Kidney (tissue), 14 donors: ENCODE results near the gene CPNE2. TPM values are rescaled to one million over a fixed set of nuclear protein-coding genes. Genes with fewer than 3 reads are reported as not detected.

Experiments used
- DNase-seq, 5 donors: peaks; one replicate each; pipeline ENCODE4 v3.0.0-alpha.2; 2013 to 2020
- FAIRE-seq: peaks from 2 replicates; lab custom pipeline; 2012; peaks lifted over from hg19 to GRCh38; lab: Jason Lieb, UNC
- H3K27ac ChIP-seq, 2 donors: one replicate each; pipeline ENCODE4 v1.7.0; 2013; ENCODE audit warnings: low read depth in 2 of 2, low read length in 2 of 2, inconsistent platforms in 1 of 2
- H3K27me3 ChIP-seq: one replicate; pipeline ENCODE4 v1.7.1; 2013; ENCODE audit warnings: low read length, inconsistent platforms; ENCODE audit not compliant: control insufficient read depth, insufficient read depth
- H3K36me3 ChIP-seq, 3 donors: one replicate each; pipeline versions ENCODE4 v1.7.0 to v1.7.1; 2013; ENCODE audit warnings: low read length in 3 of 3, control low read depth in 1 of 3, inconsistent platforms in 1 of 3; ENCODE audit not compliant: insufficient read depth in 3 of 3, control insufficient read depth in 2 of 3
- H3K4me1 ChIP-seq, 3 donors: one replicate each; pipeline versions ENCODE4 v1.7.0 to v1.7.1; 2013; ENCODE audit warnings: low read length in 3 of 3, inconsistent platforms in 1 of 3, low read depth in 1 of 3; ENCODE audit not compliant: control insufficient read depth in 2 of 3, insufficient read depth in 2 of 3
- H3K4me3 ChIP-seq, 3 donors: one replicate each; pipeline versions ENCODE4 v1.7.0 to v1.8.1; 2013; ENCODE audit warnings: low read length in 3 of 3, control low read depth in 1 of 3, inconsistent platforms in 1 of 3
- H3K9ac ChIP-seq, 3 donors: one replicate each; pipeline versions ENCODE4 v1.7.0 to v1.7.1; 2013; ENCODE audit warnings: low read length in 3 of 3, control low read depth in 1 of 3, inconsistent platforms in 1 of 3
- H3K9me3 ChIP-seq, 3 donors: one replicate each; pipeline versions ENCODE4 v1.7.0 to v1.7.1; 2013; ENCODE audit warnings: low read length in 3 of 3, control low read depth in 1 of 3, inconsistent platforms in 1 of 3; ENCODE audit not compliant: control insufficient read depth in 2 of 3, insufficient read depth in 1 of 3
- intact Hi-C: fragments of 100-400 bp; cut with DNase I; formaldehyde crosslinking; loops from one replicate; pipeline ENCODE4 v1.11.1; 2022
- polyA plus RNA-seq: library from polyadenylated mRNA; stranded (reverse); fragments of 350-450 nt; fragmentation: Illumina TruSeq; extraction: RNeasy Lipid Tissue Mini Kit (QIAGEN cat#74804); gene quantifications from one replicate; pipeline ENCODE4 v1.2.3, GENCODE V29; 2014; ENCODE audit warnings: low read depth, low replicate concordance; ENCODE audit not compliant: insufficient read depth
- total RNA-seq: library from RNA; stranded (reverse); fragmentation: NEBNext Ultra II Directional; extraction: Animal tissue kit (Norgen Biotek cat#: 25700); gene quantifications from one replicate; pipeline ENCODE4 v1.2.1, GENCODE V29; 2021
- TF ChIP-seq, protein P1 (sequence below): IDR thresholded peaks from 3 replicates; pipeline ENCODE4 v1.5.1; 2012; ENCODE audit warnings: mild to moderate bottlenecking, moderate library complexity, borderline replicate concordance; ENCODE audit not compliant: insufficient read depth; ENCODE audit errors: extremely low read depth
- donor health status: control.
- donor health status: control.
- donor health status: control.
- donor health status: control.
- donor health status: control.
- donor health status: DM: yes; HTN: yes; CAD: no.
- donor health status: Normal renal cell carcinoma (clear cell type).

CPNE2 gene
- total and polyA plus RNA-seq, 2 donors from 2014 or later: 24.1 to 33.1 TPM

DNA sequence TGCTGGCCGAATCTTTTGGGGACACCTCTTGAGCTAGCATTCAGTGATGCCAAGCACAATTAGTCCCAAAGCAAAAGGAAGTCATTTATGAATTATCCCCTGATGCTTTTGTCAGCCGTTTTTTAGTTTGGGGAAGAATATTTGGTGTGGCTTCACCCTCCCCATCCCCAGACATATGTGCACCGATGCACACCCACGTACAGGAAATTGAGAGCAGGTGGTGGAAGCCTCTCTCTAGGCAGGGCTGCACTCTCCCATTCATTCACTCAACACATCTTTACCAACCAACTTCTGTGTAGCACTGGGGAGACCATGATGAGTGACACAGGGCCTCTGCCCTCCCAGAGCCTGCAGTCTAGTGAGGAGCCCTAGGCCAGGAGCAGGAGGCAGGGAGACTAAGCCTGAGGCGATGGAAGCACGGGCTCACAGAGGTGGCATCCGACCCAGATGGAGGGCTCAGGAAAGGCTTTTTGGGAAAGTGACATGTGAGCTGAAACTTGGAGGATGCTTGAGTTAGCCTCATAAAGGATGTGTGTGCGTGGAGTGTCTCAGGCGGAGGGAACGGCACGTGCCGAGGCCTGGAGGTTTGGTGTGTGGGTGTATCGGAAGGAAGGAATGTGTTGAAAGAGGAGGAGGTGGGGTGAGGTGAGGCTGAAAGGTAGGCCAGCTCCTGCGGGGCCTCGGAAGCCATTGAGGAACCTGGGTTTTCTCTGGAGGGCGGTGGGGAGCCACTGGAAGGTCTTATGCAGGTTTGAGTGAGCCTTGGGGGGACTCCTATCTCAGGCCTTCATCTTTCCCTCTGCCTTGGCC is 49.6 kb downstream of the CPNE2 start:
- no peaks in the 10 kb centered on the region for H3K9me3 ChIP-seq
- no peak overlapping the region for H3K27ac ChIP-seq
- DNase-seq: peak in 1 of 5 donors; percentile 33
- no peaks in the 10 kb centered on the region for H3K36me3 ChIP-seq
- intact Hi-C loops: no loop called here
- FAIRE-seq: no peak
- peaks cover 0 to 36% (median 11%) of the 10 kb centered on the region in 3 donors for H3K4me1 ChIP-seq
- no peak overlapping the region for H3K4me3 ChIP-seq
- no peak overlapping the region for H3K9ac ChIP-seq
- H3K27me3 ChIP-seq: no peaks in the 10 kb centered on the region
- TF ChIP-seq, protein P1, sequence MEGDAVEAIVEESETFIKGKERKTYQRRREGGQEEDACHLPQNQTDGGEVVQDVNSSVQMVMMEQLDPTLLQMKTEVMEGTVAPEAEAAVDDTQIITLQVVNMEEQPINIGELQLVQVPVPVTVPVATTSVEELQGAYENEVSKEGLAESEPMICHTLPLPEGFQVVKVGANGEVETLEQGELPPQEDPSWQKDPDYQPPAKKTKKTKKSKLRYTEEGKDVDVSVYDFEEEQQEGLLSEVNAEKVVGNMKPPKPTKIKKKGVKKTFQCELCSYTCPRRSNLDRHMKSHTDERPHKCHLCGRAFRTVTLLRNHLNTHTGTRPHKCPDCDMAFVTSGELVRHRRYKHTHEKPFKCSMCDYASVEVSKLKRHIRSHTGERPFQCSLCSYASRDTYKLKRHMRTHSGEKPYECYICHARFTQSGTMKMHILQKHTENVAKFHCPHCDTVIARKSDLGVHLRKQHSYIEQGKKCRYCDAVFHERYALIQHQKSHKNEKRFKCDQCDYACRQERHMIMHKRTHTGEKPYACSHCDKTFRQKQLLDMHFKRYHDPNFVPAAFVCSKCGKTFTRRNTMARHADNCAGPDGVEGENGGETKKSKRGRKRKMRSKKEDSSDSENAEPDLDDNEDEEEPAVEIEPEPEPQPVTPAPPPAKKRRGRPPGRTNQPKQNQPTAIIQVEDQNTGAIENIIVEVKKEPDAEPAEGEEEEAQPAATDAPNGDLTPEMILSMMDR: no peak

DNA sequence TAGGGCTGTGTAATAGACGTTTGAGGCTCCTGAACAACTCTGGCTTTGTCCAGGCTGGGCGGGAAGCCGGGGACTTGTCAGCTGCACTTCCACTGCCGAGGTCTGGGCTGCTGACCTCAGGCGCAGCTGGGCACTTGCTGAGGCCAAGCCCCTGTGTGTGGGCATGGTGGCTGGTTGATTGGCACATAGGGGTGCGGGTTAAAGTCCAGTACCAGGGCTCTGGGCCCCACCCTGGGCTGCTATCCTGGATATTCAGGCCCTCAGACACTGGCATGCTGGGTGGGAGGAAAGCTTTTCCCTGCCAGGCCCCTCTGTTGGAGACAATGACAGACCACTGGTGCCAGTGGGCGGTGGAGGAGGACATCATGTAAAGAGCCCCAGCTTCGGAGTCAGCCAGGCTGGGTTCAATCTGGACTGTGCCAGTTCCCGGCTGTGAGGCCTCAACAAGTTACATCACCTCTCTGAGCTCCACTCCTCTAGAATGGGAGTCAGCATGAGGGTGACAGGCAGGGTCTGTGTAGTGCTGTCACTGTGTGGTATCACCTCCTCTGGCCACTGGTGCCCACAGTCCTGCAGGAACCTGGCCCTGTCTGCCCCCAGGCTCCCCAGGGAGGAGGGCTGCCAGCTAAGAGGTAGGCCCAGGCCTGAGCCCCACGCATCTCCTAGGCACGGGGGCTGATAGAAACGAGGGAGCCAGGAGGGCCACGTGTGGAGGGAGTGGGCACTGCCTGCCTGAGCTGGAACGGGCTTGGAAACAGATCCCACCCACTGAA is 51.0 kb downstream of the CPNE2 start:
- Histone ChIP-seq H3K9ac (no peak overlapping the region), H3K4me3 (no peak overlapping the region), H3K36me3 (no peaks in the 10 kb centered on the region), H3K27me3 (no peaks in the 10 kb centered on the region), H3K4me1 (peaks cover 0 to 44% (median 15%) of the 10 kb centered on the region in 3 donors), H3K27ac (no peak overlapping the region), H3K9me3 (no peaks in the 10 kb centered on the region)
- TF ChIP-seq, protein P1: no peak
- FAIRE-seq (no peak), DNase-seq (peak in 1 of 5 donors; percentile 44)
- intact Hi-C loops: no loop called here

DNA sequence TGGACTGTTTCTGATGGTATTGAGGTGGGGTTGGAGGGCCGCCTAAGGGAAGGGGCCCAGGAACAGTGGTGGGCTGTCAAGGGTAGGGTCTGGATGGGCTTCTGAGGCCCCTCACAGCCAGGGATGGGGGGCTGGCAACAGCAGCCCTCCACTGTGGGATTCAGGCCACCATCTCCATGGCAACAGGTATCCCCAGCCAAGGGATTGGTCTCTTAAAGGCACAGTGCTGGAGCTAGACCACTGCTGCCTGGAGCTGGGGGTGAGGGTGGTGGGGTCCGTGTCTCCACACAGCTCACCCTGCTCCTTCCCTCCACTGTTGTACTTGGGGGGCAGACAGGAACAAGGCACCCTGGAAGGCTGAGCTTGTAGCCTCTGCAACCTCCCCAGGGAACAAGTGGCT is 51.6 kb downstream of the CPNE2 start:
- Histone ChIP-seq H3K27ac (no peak overlapping the region), H3K4me3 (no peak overlapping the region), H3K9me3 (no peaks in the 10 kb centered on the region), H3K27me3 (no peaks in the 10 kb centered on the region), H3K36me3 (no peaks in the 10 kb centered on the region), H3K4me1 (peaks cover 0 to 51% (median 19%) of the 10 kb centered on the region in 3 donors), H3K9ac (no peak overlapping the region)
- DNase-seq (peak in 1 of 5 donors; percentile 18), FAIRE-seq (no peak)
- intact Hi-C loops: no loop called here
- TF ChIP-seq, protein P1: no peak
